Thymus (tissue), 11 donors: ENCODE data around the gene TMEM253. TPM values are rescaled to one million over a fixed set of nuclear protein-coding genes. Genes with fewer than 3 reads are reported as not detected.

Experiments used
- DNase-seq, 9 donors: peaks; one replicate each; pipeline ENCODE4 v3.0.0-alpha.2; 2013; ENCODE audit warnings: low spot score in 9 of 9, low read depth in 6 of 9, missing footprints in 1 of 9
- H3K27ac ChIP-seq, 2 donors: one replicate each; pipeline ENCODE4 v1.5.1; 2013; ENCODE audit warnings: control low read depth in 1 of 2, low read depth in 1 of 2, low read length in 1 of 2, mild to moderate bottlenecking in 1 of 2, moderate library complexity in 1 of 2
- H3K27me3 ChIP-seq, 2 donors: one replicate each; pipeline ENCODE4 v1.5.1; 2013; ENCODE audit warnings: low read length in 1 of 2; ENCODE audit not compliant: control insufficient read depth in 2 of 2, insufficient read depth in 1 of 2
- H3K36me3 ChIP-seq, 2 donors: one replicate each; pipeline ENCODE4 v1.5.1; 2013; ENCODE audit warnings: low read length in 1 of 2, mild to moderate bottlenecking in 1 of 2, moderate library complexity in 1 of 2; ENCODE audit not compliant: control insufficient read depth in 2 of 2, insufficient read depth in 2 of 2
- H3K4me1 ChIP-seq, 2 donors: one replicate each; pipeline ENCODE4 v1.5.1; 2013; ENCODE audit warnings: low read length in 2 of 2; ENCODE audit not compliant: control insufficient read depth in 2 of 2, insufficient read depth in 2 of 2
- H3K4me3 ChIP-seq, 2 donors: one replicate each; pipeline ENCODE4 v1.5.1; 2013; ENCODE audit warnings: low read length in 2 of 2, control low read depth in 1 of 2, mild to moderate bottlenecking in 1 of 2
- H3K9me3 ChIP-seq, 2 donors: one replicate each; pipeline ENCODE4 v1.5.1; 2013; ENCODE audit warnings: low read length in 1 of 2, mild to moderate bottlenecking in 1 of 2; ENCODE audit not compliant: control insufficient read depth in 2 of 2, insufficient read depth in 1 of 2
- WGBS: extraction: QIAGEN DNeasy Blood & Tissue Kit; methylation state at CpG from one replicate; pipeline ENCODE4 v1.1.7; 2013; 5-methylcytosine and 5-hydroxymethylcytosine counted together
- polyA plus RNA-seq: library from polyadenylated mRNA; stranded (reverse); fragments of 200-250 nt; gene quantifications from one replicate; pipeline ENCODE4 v1.2.3, GENCODE V29; 2013
- total RNA-seq: library from RNA; stranded (reverse); fragments of 120-200 nt; gene quantifications from one replicate; pipeline ENCODE4 v1.2.4, GENCODE V29; 2013
- donor health status: healthy.

The TMEM253 gene
- total and polyA plus RNA-seq, 2 donors = 0.14 to 0.98 TPM

GRCh38 chr14:21070610-21071224, 30.1 kb upstream of the TMEM253 start:
- DNase-seq = peak in 1 of 9 donors; percentile 13
- peaks cover 1 to 6% of the 10 kb centered on the region in 2 donors for H3K9me3 ChIP-seq
- H3K4me3 ChIP-seq = peak overlapping the region; percentile 38 to 48
- H3K27ac ChIP-seq = peak overlapping the region; percentile 46 to 60
- peaks cover 60 to 83% of the 10 kb centered on the region in 2 donors for H3K27me3 ChIP-seq
- WGBS = 1% methylated on average over 23 of the region's 23 CpGs
- H3K4me1 ChIP-seq = peaks cover 15 to 34% of the 10 kb centered on the region in 2 donors
- H3K36me3 ChIP-seq = no peaks in the 10 kb centered on the region

GRCh38 chr14:21071225-21072030, 29.4 kb upstream of the TMEM253 start:
- H3K4me3 ChIP-seq = peak overlapping the region; percentile 35 to 48
- peaks cover 56 to 76% of the 10 kb centered on the region in 2 donors for H3K27me3 ChIP-seq
- peak in 4 of 9 donors; percentile 35 to 65 (median 46) for DNase-seq
- H3K36me3 ChIP-seq = no peaks in the 10 kb centered on the region
- H3K4me1 ChIP-seq = peaks cover 15 to 34% of the 10 kb centered on the region in 2 donors
- peak overlapping the region; percentile 60 to 68 for H3K27ac ChIP-seq
- WGBS = 1% methylated on average over 37 of the region's 37 CpGs
- peaks cover 1 to 6% of the 10 kb centered on the region in 2 donors for H3K9me3 ChIP-seq

GRCh38 chr14:21072031-21072473, 28.8 kb upstream of the TMEM253 start:
- no peaks in the 10 kb centered on the region for H3K36me3 ChIP-seq
- H3K27ac ChIP-seq = no peak overlapping the region
- H3K4me1 ChIP-seq = peaks cover 15 to 34% of the 10 kb centered on the region in 2 donors
- peaks cover 56 to 70% of the 10 kb centered on the region in 2 donors for H3K27me3 ChIP-seq
- H3K9me3 ChIP-seq = peaks cover 1 to 6% of the 10 kb centered on the region in 2 donors
- DNase-seq = no peak
- WGBS = 8% methylated on average over 4 of the region's 4 CpGs
- H3K4me3 ChIP-seq = no peak overlapping the region

- H3K27me3 ChIP-seq = peaks cover 50 to 62% of the 10 kb centered on the region in 2 donors
- no peak for DNase-seq
- WGBS = 88% methylated on average over 9 of the region's 9 CpGs
- no peak overlapping the region for H3K27ac ChIP-seq
- peaks cover 1 to 6% of the 10 kb centered on the region in 2 donors for H3K9me3 ChIP-seq
- H3K36me3 ChIP-seq = no peaks in the 10 kb centered on the region
- H3K4me1 ChIP-seq = peaks cover 15 to 34% of the 10 kb centered on the region in 2 donors
- H3K4me3 ChIP-seq = no peak overlapping the region
Measured at GRCh38 chr14:21072781-21073339, 28.0 kb upstream of the TMEM253 start.

DNA sequence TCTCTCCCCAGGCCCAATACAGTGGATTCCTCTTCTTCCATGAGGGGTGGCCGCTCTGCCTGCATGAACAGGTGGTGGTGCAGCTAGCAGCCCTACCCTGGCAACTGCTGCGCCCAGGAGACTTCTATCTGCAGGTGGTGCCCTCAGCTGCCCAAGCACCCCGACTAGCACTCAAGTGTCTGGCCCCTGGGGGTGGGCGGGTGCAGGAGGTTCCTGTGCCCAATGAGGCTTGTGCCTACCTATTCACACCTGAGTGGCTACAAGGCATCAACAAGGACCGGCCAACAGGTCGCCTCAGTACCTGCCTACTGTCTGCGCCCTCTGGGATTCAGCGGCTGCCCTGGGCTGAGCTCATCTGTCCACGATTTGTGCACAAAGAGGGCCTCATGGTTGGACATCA, 26.9 kb upstream of the TMEM253 start:
- peaks cover 15 to 29% of the 10 kb centered on the region in 2 donors for H3K4me1 ChIP-seq
- peaks cover 42 to 58% of the 10 kb centered on the region in 2 donors for H3K27me3 ChIP-seq
- H3K27ac ChIP-seq = no peak overlapping the region
- no peak overlapping the region for H3K4me3 ChIP-seq
- WGBS = 94% methylated on average over 9 of the region's 9 CpGs
- no peak for DNase-seq
- H3K36me3 ChIP-seq = no peaks in the 10 kb centered on the region
- H3K9me3 ChIP-seq = peaks cover 1 to 6% of the 10 kb centered on the region in 2 donors

DNA sequence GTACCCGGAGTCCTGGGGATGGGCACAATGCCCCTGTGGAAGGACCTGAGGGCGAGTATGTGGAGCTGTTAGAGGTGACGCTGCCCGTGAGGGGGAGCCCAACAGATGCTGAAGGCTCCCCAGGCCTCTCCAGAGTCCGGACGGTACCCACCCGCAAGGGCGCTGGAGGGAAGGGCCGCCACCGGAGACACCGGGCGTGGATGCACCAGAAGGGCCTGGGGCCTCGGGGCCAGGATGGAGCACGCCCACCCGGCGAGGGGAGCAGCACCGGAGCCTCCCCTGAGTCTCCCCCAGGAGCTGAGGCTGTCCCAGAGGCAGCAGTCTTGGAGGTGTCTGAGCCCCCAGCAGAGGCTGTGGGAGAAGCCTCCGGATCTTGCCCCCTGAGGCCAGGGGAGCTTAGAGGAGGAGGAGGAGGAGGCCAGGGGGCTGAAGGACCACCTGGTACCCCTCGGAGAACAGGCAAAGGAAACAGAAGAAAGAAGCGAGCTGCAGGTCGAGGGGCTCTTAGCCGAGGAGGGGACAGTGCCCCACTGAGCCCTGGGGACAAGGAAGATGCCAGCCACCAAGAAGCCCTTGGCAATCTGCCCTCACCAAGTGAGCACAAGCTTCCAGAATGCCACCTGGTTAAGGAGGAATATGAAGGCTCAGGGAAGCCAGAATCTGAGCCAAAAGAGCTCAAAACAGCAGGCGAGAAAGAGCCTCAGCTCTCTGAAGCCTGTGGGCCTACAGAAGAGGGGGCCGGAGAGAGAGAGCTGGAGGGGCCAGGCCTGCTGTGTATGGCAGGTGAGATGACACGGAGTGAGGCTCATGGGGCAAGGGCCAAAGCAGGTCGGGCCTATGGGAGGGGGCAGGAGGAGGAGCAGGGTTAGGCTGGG, 26.2 kb upstream of the TMEM253 start:
- Histone ChIP-seq H3K4me3 (no peak overlapping the region), H3K9me3 (peaks cover 1 to 6% of the 10 kb centered on the region in 2 donors), H3K27ac (no peak overlapping the region), H3K27me3 (peaks cover 35 to 51% of the 10 kb centered on the region in 2 donors), H3K36me3 (no peaks in the 10 kb centered on the region), H3K4me1 (peaks cover 12 to 23% of the 10 kb centered on the region in 2 donors)
- 97% methylated on average over 26 of the region's 26 CpGs for WGBS
- DNase-seq = no peak

DNA sequence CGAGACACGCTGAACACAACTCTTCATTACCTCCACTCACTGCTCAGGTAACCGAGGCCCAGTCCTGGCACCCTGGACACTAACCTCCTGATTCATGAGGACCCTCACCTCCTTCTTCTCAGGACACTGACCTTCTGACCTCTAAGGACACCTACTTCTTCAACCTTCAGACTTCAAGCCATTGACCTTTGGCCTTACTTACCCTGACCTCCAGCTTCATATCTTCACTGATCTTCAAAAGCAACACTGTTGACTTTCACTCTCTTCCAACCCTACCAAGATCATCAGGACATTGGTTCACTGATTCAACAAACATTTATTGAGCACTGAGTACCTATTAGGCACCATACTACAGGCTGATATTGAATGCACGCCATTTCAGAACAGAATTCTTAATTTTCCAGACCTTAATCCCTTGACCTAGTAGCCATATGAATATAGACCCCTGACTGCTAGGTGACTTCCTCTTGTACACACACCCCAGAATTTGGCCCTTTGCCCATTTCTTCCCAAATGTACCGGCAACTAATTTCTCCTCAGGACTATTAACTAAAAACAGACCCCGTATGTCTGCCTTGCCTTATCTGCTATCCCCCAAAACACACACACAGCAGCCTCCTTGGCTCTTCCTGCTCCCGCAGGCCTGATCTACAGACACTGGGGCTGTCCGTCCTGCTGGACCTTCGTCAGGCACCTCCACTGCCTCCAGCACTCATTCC, 25.0 kb upstream of the TMEM253 start:
- DNase-seq = no peak
- Histone ChIP-seq H3K36me3 (no peaks in the 10 kb centered on the region), H3K4me1 (peaks cover 4 to 13% of the 10 kb centered on the region in 2 donors), H3K4me3 (no peak overlapping the region), H3K9me3 (no peaks in the 10 kb centered on the region), H3K27ac (no peak overlapping the region), H3K27me3 (peaks cover 22 to 40% of the 10 kb centered on the region in 2 donors)
- 96% methylated on average over 9 of the region's 9 CpGs for WGBS

DNA sequence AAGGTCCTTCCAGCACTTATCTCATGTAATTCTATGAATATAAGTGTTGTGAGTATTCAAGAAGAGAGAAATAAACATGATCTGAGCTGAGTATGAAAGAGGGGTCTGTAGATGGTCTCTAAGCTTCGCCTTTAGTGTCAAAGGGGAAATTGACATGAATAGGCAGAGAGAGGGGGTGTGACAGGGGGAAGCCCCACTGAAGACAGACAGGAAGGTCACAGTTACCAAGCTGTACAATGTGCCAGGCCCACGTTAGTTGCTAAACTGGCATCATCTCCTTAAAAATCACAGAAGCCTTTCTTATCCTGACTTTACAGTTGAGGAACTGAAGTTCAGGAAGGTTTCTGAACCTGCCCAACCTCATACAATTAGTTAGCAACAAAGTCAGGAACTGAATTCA, 23.2 kb upstream of the TMEM253 start:
- DNase-seq = no peak
- Histone ChIP-seq H3K27ac (no peak overlapping the region), H3K36me3 (no peaks in the 10 kb centered on the region), H3K4me1 (peaks cover 0 to 2% of the 10 kb centered on the region in 2 donors), H3K27me3 (peaks cover 5 to 22% of the 10 kb centered on the region in 2 donors), H3K4me3 (no peak overlapping the region), H3K9me3 (no peaks in the 10 kb centered on the region)
- 88% methylated on average over 2 of the region's 2 CpGs for WGBS
